Activated CD4-positive, alpha-beta T cell treated with anti-CD3 and anti-CD28 coated beads, Interleukin-2, Interleukin-4, amounts not matched to agents 100 ng/mL and 50 ng/mL, durations not matched to agents 16 hours and 8 hours (primary cell): ENCODE measurements around the gene METTL9.
A peak's percentile ranks its signal among the peaks of the same experiment; 100 is the strongest.
"Not testable (repeated sequence)": the region's sequence is repeated elsewhere in the genome, so short reads cannot be mapped to it uniquely, and the experiment has no call there.

ENCODE experiments used
- DNase-seq: peaks from one replicate; pipeline ENCODE4 v3.0.0-alpha.2; 2020; ENCODE audit warnings: low spot score

METTL9 gene

GRCh38 chr16:21574372-21574771 lies 25.0 kb upstream of the METTL9 start:
- no peak for DNase-seq

DNA sequence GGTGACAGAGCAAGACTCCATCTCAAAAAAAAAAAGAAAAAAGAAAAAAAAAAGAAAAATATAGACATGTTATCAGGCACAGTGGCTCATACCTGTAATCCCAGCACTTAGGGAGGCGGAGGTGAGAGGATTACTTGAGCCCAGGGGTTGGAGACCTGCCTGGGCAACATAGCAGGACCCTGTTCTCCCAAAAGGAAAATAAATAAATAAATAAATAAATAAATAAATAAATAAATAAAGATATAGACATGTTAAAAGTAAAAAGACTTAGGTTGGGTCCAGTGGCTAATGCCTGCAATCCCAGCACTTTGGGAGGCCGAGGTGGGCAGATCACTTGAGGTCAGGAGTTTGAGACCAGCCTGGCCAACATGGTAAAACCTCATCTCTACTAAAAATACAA lies 23.1 kb upstream of the METTL9 start:
- not testable (repeated sequence) for DNase-seq

- not testable (repeated sequence) for DNase-seq
These were observed 21.9 kb upstream of the METTL9 start for GRCh38 chr16:21577487-21577886.

DNA sequence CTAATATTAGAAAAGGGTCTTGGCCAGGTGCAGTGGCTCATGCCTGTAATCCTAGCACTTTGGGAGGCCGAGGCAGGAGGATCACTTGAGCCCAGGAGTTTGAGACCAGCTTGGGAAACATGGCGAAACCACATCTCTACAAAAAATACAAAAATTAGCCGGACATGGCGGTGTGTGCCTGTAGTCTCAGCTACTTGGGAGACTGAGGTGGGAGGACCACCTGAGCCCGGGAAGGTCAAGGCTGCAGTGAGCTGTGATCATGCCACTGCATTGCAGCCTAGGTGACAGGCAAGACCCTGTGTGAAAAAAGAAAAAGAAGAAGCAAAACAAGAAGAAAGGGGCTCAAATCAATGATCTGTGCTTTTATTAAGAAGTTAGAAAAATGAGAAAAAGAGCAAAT lies 21.1 kb upstream of the METTL9 start:
- DNase-seq, result not testable (repeated sequence)

DNA sequence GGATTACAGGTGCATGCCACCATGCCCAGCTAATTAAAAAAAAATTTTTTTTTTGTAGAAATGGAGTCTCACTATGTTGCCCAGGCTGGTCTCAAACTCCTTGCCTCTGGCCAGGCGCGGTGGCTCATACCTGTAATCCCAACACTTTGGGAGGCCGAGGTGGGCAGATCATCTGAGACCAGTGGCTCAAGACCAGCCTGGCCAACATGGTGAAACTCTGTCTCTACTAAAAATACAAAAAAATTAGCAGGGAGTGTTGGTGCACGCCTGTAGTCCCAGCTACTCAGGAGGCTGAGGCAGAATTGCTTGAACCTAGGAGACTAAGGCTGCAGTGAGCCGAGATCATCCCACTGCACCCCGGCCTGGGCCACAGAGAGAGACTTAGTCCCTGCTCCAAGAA lies 19.2 kb upstream of the METTL9 start:
- not testable (repeated sequence) for DNase-seq

GRCh38 chr16:21580807-21581206 lies 18.6 kb upstream of the METTL9 start:
- no peak for DNase-seq

DNA sequence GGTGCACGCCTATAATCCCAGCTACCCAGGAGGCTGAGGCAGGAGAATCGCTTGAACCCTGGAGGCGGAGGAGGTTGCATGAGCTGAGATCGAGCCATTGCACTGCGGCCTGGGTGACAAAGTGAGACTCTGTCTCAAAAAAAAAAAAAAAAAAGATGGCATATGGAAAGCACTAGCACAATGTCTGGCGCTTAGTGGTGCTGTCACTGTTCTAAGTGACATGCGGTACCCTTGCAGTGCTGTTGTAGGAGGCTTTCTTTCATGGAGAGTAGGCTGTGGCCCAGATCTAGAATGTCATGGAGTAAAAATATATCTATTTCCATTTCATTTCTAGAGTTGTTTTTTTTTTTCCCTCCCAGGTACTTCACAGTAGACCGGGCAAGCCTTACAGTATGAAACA lies 14.6 kb upstream of the METTL9 start:
- DNase-seq, result no peak

GRCh38 chr16:21588593-21588992 lies 10.8 kb upstream of the METTL9 start:
- not testable (repeated sequence) for DNase-seq

- no peak for DNase-seq
These were observed 9.8 kb upstream of the METTL9 start for GRCh38 chr16:21589551-21589950.

DNA sequence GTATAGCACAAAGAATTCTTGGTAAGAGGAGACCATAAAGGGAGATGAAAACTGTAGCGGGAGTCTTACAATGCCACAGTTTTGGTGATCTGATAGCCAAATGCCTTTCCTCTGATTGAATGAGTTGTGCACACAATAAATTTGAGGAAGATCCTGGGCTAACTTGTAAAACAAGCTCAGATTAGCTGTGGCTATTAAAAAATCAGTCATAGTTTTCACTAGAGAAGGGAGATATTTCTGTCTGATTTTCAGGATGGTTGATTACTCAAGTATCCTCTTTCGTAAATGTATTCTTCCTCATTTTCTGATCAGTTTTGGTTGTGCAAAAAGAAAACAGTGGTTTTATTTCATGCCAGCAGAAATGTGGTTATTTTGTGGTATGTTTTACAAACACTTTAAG lies 9.1 kb upstream of the METTL9 start:
- DNase-seq, result no peak

DNA sequence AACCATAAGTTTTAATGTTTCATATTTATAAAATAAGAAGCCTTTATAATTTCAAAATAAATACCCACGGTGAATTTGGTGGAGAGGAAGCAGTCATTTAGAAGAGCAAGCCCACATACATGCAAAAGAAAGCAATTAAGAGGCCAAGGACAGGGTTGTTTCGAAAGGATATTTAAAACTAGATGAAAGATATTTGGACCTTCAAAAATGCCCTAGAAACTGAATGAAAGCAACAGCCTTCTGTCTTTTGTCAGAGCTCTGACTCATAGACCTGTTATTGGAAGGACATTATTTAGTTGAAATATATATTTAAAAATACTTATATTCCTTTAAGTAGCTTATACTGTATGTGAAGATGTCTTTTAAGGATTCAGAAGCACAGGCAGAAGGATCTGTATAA lies 8.6 kb upstream of the METTL9 start:
- no peak for DNase-seq

- DNase-seq, result no peak
These were observed 7.2 kb upstream of the METTL9 start for GRCh38 chr16:21592191-21592590.

GRCh38 chr16:21593530-21594289 lies 5.7 kb upstream of the METTL9 start:
- no peak for DNase-seq

- DNase-seq, result no peak
These were observed 1.8 kb upstream of the METTL9 start for GRCh38 chr16:21597561-21598030.

DNA sequence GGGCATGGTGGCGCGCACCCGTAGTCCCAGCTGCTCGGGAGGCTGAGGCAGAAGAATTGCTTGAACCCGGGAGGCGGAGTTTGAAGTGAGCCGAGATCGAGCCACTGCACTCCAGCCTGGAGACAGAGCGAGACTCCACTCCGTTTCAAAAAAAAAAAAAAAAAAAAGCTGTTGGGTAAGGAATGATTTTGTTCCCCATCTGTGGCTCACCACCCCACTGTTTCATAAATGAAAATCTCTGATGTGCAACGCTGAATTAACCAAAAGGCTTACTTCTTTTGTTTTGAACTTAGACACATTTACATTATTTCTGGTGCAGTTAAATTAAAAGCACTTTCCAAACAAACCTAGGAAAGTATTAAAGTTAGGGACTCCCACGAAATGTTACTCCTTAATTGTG lies 1.2 kb upstream of the METTL9 start:
- DNase-seq, result no peak

DNA sequence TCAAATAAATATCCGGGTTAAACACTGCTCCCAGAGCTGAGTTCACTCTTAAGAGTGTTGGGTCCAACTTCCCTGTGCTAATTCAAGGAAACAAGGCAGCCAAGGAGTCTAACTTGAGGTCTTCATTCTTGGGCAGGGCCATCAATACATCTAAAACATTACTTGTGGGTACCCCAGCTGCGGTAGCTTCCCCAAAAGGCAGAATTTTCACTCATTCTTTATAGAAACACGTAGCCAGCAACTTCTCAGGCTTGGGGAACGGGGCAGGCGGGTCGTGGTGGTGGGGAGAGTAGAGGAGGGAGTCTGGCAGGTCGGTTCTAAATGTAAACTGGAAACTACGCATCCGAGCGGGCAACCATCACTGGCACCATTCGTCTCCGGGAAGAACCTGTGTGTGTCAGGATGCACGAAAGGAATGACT lies 666 bp upstream of the METTL9 start:
- peak; percentile 9 for DNase-seq

DNA sequence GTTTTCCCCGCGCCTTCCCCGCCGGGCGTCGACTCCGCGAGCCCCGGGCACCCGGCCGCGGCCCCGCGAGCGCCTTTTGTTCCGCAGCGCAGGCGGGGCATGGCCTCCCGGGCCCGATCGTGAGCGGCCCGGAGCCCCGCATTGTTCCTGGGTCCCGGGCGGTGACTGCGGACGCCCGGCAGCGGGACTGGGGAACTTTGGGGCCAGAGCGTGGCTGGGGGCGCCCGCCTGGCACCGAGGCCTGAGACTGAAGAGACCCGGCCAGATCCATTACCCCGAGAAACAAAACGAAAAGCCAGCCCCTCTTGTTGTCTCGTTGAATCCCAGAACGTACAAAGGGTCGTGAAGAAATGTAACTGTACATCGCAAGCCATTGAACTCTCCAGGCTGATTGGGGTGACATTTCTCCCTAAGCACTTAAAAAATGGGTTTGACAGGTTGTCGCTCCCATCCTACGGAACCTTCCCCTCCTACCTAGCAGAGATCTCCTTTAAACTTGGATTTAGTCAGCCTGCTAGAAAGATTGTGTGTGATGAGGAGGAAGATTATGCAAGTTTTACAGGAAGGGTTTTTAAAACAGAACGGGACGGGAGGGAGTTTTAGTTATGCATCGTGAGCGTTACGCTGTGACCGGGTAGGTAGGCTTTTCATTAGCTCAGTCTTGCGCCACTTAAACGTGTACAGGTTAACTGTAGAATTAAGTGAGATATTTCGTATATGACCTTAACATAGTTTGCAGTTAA lies 825 bp downstream of the METTL9 start:
- peak; percentile 27 for DNase-seq

DNA sequence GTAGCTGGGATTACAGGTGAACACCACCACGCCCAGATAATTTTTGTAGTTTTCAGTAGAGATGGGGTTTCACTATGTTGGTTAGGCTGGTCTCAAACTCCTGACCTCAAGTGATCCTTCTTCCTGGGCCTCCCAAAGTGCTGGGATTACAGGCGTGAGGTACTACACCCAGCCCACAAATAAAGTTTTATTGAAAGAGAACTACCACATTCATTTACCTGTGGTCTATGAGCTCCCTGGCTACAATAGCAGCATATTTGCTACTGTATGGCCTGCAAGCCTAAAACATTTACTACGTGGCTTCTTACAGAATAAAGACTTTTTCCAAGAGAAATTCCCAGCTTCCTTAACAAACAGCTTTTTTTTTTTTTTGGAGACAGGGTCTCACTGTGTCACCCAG lies 3.4 kb downstream of the METTL9 start:
- DNase-seq, result no peak

- no peak for DNase-seq
These were observed 4.6 kb downstream of the METTL9 start for GRCh38 chr16:21603928-21604327.

DNA sequence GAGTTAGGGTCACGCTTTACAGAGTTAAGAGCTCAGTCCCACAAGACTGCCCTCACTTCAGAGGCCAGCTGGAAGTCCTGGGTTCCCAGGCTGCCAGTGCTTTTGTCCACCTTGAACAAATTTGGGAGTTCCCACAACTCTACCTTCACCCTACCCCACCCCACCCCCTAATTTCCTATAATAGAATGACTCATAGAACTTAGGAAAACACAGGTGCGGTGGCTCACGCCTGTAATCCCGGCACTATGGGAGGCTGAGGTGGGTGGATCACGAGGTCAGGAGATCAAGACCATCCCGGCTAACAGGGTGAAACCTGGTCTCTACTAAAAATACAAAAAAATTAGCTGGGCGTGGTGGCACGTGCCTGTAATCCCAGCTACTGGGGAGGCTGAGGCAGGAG lies 6.5 kb downstream of the METTL9 start:
- not testable (repeated sequence) for DNase-seq

DNA sequence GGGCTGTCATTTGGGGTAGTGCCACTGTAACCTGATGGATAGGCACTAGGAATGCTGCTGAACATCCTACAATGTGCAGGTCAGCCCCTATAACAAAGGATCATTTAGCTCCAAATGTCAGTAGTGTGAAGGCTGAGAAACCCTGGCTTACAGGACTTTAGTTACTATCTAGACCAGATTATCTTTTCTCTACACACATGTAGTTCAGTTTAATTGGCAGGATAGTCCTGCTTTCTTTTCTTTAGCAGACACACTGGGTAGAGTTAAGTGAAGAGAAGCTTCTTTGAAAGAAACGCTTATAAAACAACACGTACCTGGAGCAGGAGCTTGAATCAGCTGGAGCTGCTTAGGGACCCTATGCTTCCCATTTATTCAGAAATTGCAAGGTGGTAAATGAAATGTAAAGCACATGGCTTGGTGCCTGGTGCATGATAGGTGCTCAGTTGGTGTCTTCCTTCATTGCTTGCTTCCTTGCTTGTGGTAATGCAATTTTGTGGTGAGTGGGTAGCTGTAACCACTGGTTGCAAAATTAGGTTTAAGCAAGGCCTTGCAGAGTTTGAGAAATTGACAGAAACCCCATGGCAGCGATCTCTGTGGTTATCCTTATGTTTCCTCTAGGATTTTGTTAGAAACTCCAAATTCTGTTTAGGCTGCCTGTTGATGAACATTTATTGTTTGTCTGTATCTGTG lies 9.4 kb downstream of the METTL9 start:
- DNase-seq, result peak; percentile 49

DNA sequence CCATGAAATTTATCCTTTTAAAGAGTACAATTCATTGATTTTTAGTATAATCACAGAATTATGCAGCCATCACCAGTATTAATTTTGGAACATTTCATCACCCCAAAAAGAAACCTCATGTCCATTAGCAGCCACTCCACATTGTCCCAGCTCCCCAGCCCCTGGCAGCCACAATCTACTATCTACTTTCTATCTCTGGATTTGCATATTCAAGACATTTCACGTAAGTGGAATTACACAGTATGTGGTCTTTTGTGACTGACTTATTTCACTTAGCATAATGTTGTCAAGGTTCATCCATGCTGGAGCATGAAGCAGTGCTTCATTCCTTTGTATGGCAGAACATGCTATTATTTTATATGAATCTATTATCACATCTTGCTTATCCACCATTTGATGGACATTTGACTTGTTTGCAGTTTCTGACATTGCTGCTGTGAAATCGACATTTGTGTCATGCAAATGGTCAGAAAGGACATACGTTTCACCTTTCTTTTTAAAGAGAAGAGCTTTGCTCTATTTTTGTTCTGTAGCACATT lies 10.7 kb downstream of the METTL9 start:
- no peak for DNase-seq

DNA sequence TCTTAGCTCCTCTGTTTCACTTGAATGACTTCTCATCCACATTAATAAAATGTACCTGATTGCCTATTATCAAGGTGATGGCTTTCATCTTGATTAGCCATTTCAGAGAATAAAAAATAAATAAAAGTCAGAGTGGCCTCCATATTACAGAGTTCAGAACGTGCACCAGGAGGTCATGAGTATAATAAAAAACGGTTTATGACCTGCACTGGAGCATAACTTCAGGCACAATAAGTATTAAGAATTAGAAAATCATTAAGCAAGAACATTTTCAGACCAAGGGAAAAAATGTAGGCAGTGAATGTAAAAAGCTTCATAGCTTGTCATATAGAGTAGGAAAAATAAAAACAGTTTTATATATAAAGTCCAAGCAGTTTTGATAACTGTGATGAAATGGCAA lies 11.4 kb downstream of the METTL9 start:
- DNase-seq, result no peak
